Melanocyte of skin (primary cell): ENCODE results near the gene CD300LG. TPM values are rescaled to one million over a fixed set of nuclear protein-coding genes. Genes with fewer than 3 reads are reported as not detected.

Experiments
- total RNA-seq, 2 donors: library from RNA; depleted of rRNA; stranded (reverse); fragments of >200 nt; gene quantifications; 2 replicates each; pipeline ENCODE4 v1.2.3, GENCODE V29; 2012

CD300LG gene
- not detected for total RNA-seq

GRCh38 chr17:43846963-43847371, at the start of gene CD300LG:
Gene CD300LG, plus strand, starts transcription at chr17:43847176. Its CDS starts 41 bp downstream, at chr17:43847217.

GRCh38 chr17:43832976-43833829, 13.8 kb upstream of the CD300LG start, which contains the start of gene MPP3:
Gene MPP3, minus strand, starts transcription at chr17:43833146. Its CDS starts 1,240 bp downstream, at chr17:43831906.

GRCh38 chr17:43907425-43907981, 60.5 kb downstream of the CD300LG start, which contains the start of gene MPP2:
Gene MPP2, minus strand, starts transcription at chr17:43907536. Its CDS starts 3,076 bp downstream, at chr17:43904460.

Other genes with a start within 250 kb of the CD300LG start
- gene MEOX1, start 185.3 kb upstream of the CD300LG start, total RNA-seq, result not detected
- gene SOST, start 88.4 kb upstream of the CD300LG start, total RNA-seq, result under 1 TPM in 1 of 2 donors, not detected in 1; under 0.01 TPM
- gene DUSP3, start 68.2 kb upstream of the CD300LG start, total RNA-seq, result 100 to 1,000 TPM; 116 to 169 TPM
- under 1 TPM; under 0.01 to 0.34 TPM for gene CFAP97D1, start 66.7 kb upstream of the CD300LG start, total RNA-seq
- gene MPP3, start 14.0 kb upstream of the CD300LG start, total RNA-seq, result 1 to 10 TPM; 4.7 to 5.9 TPM
- 1 to 10 TPM in 1 of 2 donors, under 1 TPM in 1; 0.34 to 1.7 TPM for gene MPP2, start 60.4 kb downstream of the CD300LG start, total RNA-seq
- gene PPY, start 95.3 kb downstream of the CD300LG start, total RNA-seq, result not detected
- gene PYY, start 106.8 kb downstream of the CD300LG start, total RNA-seq, result not detected
- 1 to 10 TPM in 1 of 2 donors, under 1 TPM in 1; 0.34 to 1.3 TPM for gene NAGS, start 157.4 kb downstream of the CD300LG start, total RNA-seq
- gene TMEM101, start 167.8 kb downstream of the CD300LG start, total RNA-seq, result 10 to 100 TPM; 43.7 to 54.9 TPM
- gene LSM12, start 219.5 kb downstream of the CD300LG start, total RNA-seq, result 10 to 100 TPM; 37.5 to 65.6 TPM
- 10 to 100 TPM; 45.3 to 47.8 TPM for gene G6PC3, start 223.6 kb downstream of the CD300LG start, total RNA-seq